Smooth muscle cell (in vitro differentiated cells): Measurements from ENCODE around the gene RAB40B. TPM values are rescaled to one million over a fixed set of nuclear protein-coding genes. Genes with fewer than 3 reads are reported as not detected.

Experiments used
- DNase-seq: peaks from one replicate; lab custom pipeline; 2025; ENCODE audit not compliant: unreplicated experiment; lab: John Stamatoyannopoulos, UW
- H2AFZ ChIP-seq: fragments of 200-600 bp; sonication (generic); 2 replicates; pipeline ENCODE4 v1.6.0; 2016; ENCODE audit warnings: antibody characterized with exemption, low read depth, mild to moderate bottlenecking
- H3F3A ChIP-seq: fragments of 200-600 bp; sonication (generic); 2 replicates; pipeline ENCODE4 v1.6.0; 2017; ENCODE audit warnings: antibody characterized with exemption, low read depth
- H3K27ac ChIP-seq: fragments of 200-600 bp; sonication (generic); 2 replicates; pipeline ENCODE4 v1.5.1; 2016; ENCODE audit warnings: low read depth, mild to moderate bottlenecking
- H3K27me3 ChIP-seq: fragments of 200-600 bp; sonication (generic); 2 replicates; pipeline ENCODE4 v1.6.1; 2016; ENCODE audit warnings: low read depth, mild to moderate bottlenecking
- H3K36me3 ChIP-seq: fragments of 200-600 bp; sonication (generic); 2 replicates; pipeline ENCODE4 v1.5.1; 2016; ENCODE audit warnings: low read depth
- H3K4me1 ChIP-seq: fragments of 200-600 bp; sonication (generic); 2 replicates; pipeline ENCODE4 v1.5.1; 2016; ENCODE audit warnings: low read depth
- H3K4me2 ChIP-seq: fragments of 200-600 bp; sonication (generic); 2 replicates; pipeline ENCODE4 v1.6.0; 2016; ENCODE audit warnings: mild to moderate bottlenecking
- H3K4me3 ChIP-seq: fragments of 200-600 bp; sonication (generic); 2 replicates; pipeline ENCODE4 v1.5.1; 2016; ENCODE audit warnings: mild to moderate bottlenecking
- H3K79me2 ChIP-seq: fragments of 200-600 bp; sonication (generic); 2 replicates; pipeline ENCODE4 v1.6.0; 2016; ENCODE audit warnings: low read depth, mild to moderate bottlenecking
- H3K9ac ChIP-seq: fragments of 200-600 bp; sonication (generic); 2 replicates; pipeline ENCODE4 v1.6.0; 2016; ENCODE audit warnings: low read depth
- H3K9me3 ChIP-seq: fragments of 200-600 bp; sonication (generic); replicated peaks from 2 replicates; pipeline ENCODE4 v1.5.1; 2016; ENCODE audit warnings: low read depth
- H4K20me1 ChIP-seq: fragments of 200-600 bp; sonication (generic); 2 replicates; pipeline ENCODE4 v1.6.0; 2016; ENCODE audit warnings: low read depth
- WGBS: methylation state at CpG from one replicate; pipeline ENCODE4 v1.1.7; 2016; ENCODE audit warnings: low lambda C conversion rate; 5-methylcytosine and 5-hydroxymethylcytosine counted together
- polyA plus RNA-seq: library from polyadenylated mRNA; unstranded; fragments of >200 nt; fragmentation: Nextera tagmentation; extraction: Ambion mirVana; gene quantifications from 2 replicates; pipeline ENCODE4 v1.2.1, GENCODE V29; 2016
- total RNA-seq: library from RNA; depleted of rRNA; stranded (reverse); fragments of >200 nt; gene quantifications from 2 replicates; pipeline ENCODE4 v1.2.3, GENCODE V29; 2014
- TF ChIP-seq, protein P1 (sequence below): fragments of 200-600 bp; sonication (generic); IDR thresholded peaks from 2 replicates; pipeline ENCODE4 v1.5.1; 2017; ENCODE audit warnings: borderline replicate concordance, mild to moderate bottlenecking, antibody characterized with exemption; ENCODE audit not compliant: insufficient read depth, poor library complexity, severe bottlenecking

The RAB40B gene
- total and polyA plus RNA-seq, 2 experiments from 2014 or later, result 12.0 to 16.0 TPM

DNA sequence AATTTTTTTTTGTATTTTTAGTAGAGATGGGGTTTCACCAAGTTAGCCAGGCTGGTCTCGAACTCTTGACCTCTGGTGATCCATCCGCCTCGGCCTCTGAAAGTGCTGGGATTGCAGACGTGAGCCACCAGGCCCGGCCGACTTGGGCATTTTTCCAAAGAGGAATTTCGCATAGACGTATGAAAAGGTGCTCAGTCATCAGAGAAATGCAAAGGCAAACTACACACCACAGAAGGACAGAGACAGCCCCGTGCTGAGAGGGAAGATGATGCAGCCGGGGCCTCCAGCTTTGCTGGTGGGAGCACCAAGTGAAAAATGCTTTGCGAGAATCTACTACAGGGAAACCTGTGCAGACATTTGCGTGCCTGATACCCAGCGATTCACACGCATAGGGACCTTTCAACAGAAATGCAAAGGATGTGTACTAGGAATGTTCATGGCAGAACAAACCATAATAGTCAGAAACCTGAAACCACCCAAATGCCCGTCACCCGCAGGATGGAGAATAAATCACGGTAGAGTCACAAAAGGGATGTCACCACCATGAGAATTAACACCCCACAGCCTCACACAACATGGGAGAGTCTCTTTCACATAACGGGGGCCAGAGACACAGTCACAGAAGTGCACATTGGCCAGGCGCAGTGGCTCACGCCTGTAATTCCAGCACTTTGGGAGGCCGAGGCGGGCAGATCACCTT, 5.2 kb downstream of the RAB40B start:
- Histone ChIP-seq H2AFZ (no peak overlapping the region), H3K27me3 (no peaks in the 10 kb centered on the region), H3K9me3 (no peaks in the 10 kb centered on the region), H3K79me2 (peaks cover 13% of the 10 kb centered on the region), H3K4me1 (peaks cover 7% of the 10 kb centered on the region), H3K9ac (no peak overlapping the region), H3K4me2 (no peak overlapping the region), H4K20me1 (peaks cover 4% of the 10 kb centered on the region), H3K36me3 (no peaks in the 10 kb centered on the region), H3K4me3 (no peak overlapping the region), H3K27ac (no peak overlapping the region), H3F3A (no peaks in the 10 kb centered on the region)
- TF ChIP-seq, protein P1, sequence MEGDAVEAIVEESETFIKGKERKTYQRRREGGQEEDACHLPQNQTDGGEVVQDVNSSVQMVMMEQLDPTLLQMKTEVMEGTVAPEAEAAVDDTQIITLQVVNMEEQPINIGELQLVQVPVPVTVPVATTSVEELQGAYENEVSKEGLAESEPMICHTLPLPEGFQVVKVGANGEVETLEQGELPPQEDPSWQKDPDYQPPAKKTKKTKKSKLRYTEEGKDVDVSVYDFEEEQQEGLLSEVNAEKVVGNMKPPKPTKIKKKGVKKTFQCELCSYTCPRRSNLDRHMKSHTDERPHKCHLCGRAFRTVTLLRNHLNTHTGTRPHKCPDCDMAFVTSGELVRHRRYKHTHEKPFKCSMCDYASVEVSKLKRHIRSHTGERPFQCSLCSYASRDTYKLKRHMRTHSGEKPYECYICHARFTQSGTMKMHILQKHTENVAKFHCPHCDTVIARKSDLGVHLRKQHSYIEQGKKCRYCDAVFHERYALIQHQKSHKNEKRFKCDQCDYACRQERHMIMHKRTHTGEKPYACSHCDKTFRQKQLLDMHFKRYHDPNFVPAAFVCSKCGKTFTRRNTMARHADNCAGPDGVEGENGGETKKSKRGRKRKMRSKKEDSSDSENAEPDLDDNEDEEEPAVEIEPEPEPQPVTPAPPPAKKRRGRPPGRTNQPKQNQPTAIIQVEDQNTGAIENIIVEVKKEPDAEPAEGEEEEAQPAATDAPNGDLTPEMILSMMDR, result no peak
- DNase-seq, result no peak
- WGBS, result 96% methylated on average over 22 of the region's 22 CpGs

DNA sequence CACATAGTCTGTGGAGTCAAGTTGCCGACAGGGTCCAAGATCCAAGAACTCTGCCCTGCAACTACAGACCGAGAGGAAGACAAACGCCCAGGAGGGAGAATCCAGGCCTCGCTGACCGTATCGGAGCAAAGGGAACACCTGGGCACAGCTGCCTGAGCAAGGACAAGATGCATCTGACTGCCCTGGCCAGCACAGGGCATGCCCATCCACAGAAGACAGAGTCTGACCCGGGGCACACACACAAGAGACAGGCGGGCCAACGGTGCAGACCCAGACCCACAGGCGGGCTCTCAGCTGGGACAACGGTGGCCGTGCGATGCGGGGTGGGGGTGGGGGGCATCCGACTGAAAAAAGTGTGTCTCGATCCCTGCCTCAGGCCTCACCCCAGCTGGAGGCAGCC, 6.2 kb downstream of the RAB40B start:
- H3K4me1 ChIP-seq, result peaks cover 1% of the 10 kb centered on the region
- H3F3A ChIP-seq, result no peaks in the 10 kb centered on the region
- no peak overlapping the region for H2AFZ ChIP-seq
- TF ChIP-seq, protein P1, result no peak
- H3K9me3 ChIP-seq, result no peaks in the 10 kb centered on the region
- peaks cover 4% of the 10 kb centered on the region for H4K20me1 ChIP-seq
- no peaks in the 10 kb centered on the region for H3K36me3 ChIP-seq
- H3K27me3 ChIP-seq, result no peaks in the 10 kb centered on the region
- no peak overlapping the region for H3K9ac ChIP-seq
- WGBS, result 82% methylated on average over 16 of the region's 16 CpGs
- H3K4me3 ChIP-seq, result no peak overlapping the region
- no peak overlapping the region for H3K4me2 ChIP-seq
- no peak for DNase-seq
- H3K27ac ChIP-seq, result no peak overlapping the region
- H3K79me2 ChIP-seq, result peaks cover 8% of the 10 kb centered on the region

- Histone ChIP-seq H3K4me2 (no peak overlapping the region), H3K79me2 (peaks cover 8% of the 10 kb centered on the region), H3K4me3 (no peak overlapping the region), H3F3A (no peaks in the 10 kb centered on the region), H3K9ac (no peak overlapping the region), H3K4me1 (no peaks in the 10 kb centered on the region), H4K20me1 (peaks cover 4% of the 10 kb centered on the region), H3K36me3 (no peaks in the 10 kb centered on the region), H3K27ac (no peak overlapping the region), H3K9me3 (no peaks in the 10 kb centered on the region), H3K27me3 (no peaks in the 10 kb centered on the region), H2AFZ (no peak overlapping the region)
- 81% methylated on average over 14 of the region's 17 CpGs for WGBS
- DNase-seq, result no peak
- TF ChIP-seq, protein P1, result no peak
These were observed 6.8 kb downstream of the RAB40B start for GRCh38 chr17:82691714-82692113.
